ENCODE measurements around the gene SCYGR2.

DNA sequence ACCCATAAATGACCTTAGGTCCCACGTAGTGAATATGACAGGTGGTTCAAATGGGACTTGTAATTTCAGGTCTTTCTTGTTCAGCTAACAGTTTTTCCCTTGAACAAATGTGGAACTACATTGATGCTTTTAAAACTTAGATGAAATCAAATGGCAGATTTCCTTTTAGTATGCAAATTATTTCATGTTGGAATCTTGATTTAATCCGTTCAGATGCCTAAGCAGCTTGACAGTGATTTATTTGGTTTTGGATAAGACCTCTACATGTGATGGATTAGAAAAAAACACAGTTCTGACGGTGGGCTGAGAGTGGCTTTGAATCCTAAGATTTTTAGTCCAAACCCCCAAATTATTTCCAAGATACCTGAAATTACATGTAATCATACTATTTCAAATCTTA lies 35.5 kb downstream of the SCYGR2 start:
- TF ChIP-seq, protein P1, sequence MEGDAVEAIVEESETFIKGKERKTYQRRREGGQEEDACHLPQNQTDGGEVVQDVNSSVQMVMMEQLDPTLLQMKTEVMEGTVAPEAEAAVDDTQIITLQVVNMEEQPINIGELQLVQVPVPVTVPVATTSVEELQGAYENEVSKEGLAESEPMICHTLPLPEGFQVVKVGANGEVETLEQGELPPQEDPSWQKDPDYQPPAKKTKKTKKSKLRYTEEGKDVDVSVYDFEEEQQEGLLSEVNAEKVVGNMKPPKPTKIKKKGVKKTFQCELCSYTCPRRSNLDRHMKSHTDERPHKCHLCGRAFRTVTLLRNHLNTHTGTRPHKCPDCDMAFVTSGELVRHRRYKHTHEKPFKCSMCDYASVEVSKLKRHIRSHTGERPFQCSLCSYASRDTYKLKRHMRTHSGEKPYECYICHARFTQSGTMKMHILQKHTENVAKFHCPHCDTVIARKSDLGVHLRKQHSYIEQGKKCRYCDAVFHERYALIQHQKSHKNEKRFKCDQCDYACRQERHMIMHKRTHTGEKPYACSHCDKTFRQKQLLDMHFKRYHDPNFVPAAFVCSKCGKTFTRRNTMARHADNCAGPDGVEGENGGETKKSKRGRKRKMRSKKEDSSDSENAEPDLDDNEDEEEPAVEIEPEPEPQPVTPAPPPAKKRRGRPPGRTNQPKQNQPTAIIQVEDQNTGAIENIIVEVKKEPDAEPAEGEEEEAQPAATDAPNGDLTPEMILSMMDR (IDR thresholded peaks at IDR 0.05): no peak
- TF ChIP-seq ZFX (IDR thresholded peaks at IDR 0.05; ENCODE audit: borderline replicate concordance): no peak

Measured in 22Rv1 (cell line).